ENCODE results near the gene MLPH.

MLPH gene

DNA sequence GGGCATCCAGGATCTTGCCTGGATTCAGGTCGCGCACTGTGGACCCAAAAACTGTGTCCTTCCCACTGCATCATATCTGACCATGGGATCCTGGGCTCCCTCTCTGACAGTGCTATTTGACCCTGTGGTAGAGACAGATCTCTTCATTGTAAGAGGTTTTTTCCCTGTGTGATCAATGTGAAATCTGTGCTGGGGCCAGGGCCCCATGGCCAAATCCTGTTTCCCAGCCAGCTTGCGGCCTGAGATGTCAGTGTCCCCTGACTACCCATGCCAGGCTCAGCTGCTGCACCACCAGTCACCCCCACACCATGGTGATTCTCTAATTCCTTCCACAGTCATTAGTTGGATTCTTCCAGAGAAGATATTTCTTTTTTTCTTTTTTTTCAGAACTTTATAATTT lies 82.8 kb downstream of the MLPH start:
- TF ChIP-seq GATA2 (IDR thresholded peaks at IDR 0.05; ENCODE audit: low read depth, low read length) (no peak), GATA3 (IDR thresholded peaks at IDR 0.05; ENCODE audit: low read depth, low read length) (no peak)

DNA sequence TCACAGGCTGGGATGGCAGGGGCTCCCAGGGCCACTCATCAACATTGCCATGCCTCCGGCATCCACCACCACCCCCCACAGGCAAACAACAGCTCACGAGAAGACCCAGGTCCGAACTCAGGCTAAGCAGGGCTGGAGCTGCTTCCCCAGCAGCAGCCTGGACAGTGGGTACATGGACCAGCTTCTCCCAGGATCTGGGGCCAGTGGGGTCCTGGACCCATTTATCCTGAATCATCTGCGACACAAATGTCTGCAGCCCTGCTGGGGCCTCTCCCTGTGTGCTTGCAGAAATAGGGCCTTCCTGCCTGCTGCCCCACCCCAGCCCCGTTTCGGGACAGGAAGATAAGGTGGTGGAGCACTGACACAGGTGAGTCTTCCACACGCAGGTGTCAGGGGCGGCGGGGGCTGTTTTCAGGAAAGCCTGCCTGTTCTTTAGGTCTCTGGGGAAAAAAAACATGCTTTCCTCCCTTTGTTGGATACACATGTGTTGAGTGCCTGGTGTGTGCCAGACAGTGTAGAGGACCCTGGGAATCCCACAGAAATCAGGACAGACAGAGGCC lies 83.8 kb downstream of the MLPH start:
- TF ChIP-seq GATA3 (IDR thresholded peaks at IDR 0.05; ENCODE audit: low read depth, low read length) (no peak), GATA2 (IDR thresholded peaks at IDR 0.05; ENCODE audit: low read depth, low read length) (no peak)

DNA sequence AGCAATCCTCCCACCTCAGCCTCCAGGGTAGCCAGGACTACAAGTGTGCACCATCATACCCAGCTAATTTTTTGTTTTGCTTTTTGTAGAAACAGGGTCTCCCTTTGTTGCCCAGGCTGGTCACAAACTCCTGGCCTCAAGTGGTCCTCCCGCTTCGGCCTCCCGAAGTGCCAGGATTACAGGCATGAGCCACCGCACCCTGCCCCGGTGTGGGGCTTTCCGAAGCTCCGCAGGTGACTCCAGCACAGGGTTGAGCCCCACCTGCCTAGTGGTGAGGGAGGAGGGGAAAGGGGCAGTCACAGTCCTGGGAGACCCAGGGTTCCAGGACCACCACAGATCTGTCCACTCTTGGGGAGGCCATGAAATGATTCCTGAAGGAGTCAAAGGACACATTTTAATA lies 84.5 kb downstream of the MLPH start:
- TF ChIP-seq GATA2 (IDR thresholded peaks at IDR 0.05; ENCODE audit: low read depth, low read length): no peak
- no peak for TF ChIP-seq GATA3 (IDR thresholded peaks at IDR 0.05; ENCODE audit: low read depth, low read length)

DNA sequence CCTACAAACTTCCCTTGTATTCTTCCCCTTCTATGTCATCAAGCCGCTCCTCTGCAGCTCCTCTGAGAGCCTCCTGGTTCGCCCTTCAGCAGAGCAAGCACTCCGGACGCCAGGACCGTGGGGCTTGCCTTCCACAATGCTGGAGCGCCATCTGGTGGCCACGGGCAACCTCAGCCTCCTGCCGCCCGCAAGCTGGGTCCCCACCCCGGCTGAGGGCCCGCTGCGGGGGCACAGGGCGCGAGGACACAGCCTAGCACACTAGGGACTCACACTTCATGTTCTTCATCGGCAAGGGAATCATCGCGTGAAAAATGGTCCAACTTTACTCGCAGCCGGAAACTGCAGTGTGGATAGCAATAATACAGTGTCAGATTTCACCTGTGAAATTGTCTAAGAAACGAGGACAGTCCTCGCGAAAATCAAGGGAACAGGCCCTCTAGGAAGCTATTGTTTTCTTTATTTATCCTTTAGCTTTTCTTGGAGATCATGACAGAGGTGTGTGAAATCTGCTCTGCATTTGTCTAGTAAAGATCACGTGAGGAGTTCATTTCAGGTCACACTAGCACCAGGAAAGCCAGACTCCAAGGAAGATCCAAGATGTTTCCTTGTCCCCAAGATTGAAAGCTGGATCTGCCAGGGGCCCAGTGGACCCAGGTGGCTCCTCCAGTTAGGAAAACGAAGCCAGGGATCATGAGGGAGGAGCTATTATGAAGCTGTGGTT lies 85.1 kb downstream of the MLPH start:
- TF ChIP-seq GATA3 (IDR thresholded peaks at IDR 0.05; ENCODE audit: low read depth, low read length) (no peak), GATA2 (IDR thresholded peaks at IDR 0.05; ENCODE audit: low read depth, low read length) (no peak)

DNA sequence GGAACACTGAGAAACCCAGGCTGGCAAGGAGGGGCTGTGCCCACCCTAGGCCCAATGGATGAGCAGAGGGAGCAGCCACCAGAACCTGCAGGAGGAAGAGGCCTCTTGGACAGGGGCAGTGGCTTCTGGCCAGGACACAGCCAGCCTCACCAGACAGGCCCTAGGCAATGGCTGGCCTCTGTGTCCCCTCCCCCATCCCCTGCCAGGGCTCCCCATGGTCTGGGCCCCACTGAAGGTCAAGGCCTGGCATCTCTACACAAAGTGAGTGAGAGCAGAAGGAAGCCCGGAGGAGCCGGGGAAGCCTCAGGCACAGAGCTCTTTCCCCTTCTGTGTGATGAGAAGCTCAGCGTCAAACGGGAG lies 85.7 kb downstream of the MLPH start:
- TF ChIP-seq GATA2 (IDR thresholded peaks at IDR 0.05; ENCODE audit: low read depth, low read length) (no peak), GATA3 (IDR thresholded peaks at IDR 0.05; ENCODE audit: low read depth, low read length) (no peak)

DNA sequence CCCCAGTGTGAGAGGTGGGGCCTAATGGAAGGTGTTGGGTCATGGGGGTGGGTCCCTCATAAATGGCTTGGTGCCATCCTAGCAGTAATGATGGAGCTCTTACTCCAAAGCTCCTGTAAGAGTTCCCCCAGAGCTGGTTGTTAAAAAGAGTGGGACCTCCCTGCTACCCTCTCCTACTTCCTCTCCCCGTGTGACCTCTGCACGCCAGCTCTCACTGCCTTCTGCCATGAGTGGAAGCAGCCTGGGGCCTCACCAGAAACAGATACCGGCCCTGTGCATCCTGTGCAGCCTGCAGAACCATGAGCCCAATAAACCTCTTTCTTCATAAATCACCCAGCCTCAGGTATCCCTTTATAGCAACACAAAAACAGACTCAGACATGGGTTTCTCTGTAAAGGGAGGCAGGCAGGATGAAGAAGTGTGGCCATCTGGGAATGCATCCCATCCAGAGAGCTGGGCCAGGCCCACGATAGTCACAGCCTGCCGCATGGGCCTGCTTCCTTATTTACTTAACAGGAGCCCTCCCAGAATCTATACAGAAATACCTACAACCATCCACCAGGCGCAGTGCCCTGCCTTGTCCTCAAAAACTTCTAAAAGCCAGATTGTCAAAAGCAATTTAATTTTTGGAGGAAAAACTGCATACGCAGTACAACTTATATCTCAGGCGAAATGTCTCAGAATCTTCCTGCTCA lies 86.8 kb downstream of the MLPH start:
- TF ChIP-seq GATA3 (IDR thresholded peaks at IDR 0.05; ENCODE audit: low read depth, low read length) (no peak), GATA2 (IDR thresholded peaks at IDR 0.05; ENCODE audit: low read depth, low read length) (no peak)

DNA sequence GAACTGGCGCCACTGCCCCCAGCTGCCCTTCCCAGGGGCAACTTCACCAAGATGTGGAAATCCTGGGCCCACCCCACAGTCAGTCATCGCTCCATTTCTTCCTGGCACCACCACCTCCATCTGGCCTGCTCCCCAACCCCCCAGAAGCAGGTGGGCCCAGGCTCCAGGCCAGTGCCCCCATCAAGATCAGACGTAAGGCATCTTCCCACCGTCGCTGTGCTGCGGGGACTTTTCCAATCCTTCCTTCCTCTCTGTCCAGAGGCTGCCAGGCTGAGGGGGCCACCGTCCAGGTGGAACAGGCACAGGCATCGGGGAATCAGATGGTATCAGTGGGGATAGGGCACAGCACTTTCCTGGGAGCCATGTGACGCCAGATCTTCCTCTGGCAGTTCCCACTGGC lies 87.4 kb downstream of the MLPH start:
- TF ChIP-seq GATA2 (IDR thresholded peaks at IDR 0.05; ENCODE audit: low read depth, low read length) (no peak), GATA3 (IDR thresholded peaks at IDR 0.05; ENCODE audit: low read depth, low read length) (no peak)

DNA sequence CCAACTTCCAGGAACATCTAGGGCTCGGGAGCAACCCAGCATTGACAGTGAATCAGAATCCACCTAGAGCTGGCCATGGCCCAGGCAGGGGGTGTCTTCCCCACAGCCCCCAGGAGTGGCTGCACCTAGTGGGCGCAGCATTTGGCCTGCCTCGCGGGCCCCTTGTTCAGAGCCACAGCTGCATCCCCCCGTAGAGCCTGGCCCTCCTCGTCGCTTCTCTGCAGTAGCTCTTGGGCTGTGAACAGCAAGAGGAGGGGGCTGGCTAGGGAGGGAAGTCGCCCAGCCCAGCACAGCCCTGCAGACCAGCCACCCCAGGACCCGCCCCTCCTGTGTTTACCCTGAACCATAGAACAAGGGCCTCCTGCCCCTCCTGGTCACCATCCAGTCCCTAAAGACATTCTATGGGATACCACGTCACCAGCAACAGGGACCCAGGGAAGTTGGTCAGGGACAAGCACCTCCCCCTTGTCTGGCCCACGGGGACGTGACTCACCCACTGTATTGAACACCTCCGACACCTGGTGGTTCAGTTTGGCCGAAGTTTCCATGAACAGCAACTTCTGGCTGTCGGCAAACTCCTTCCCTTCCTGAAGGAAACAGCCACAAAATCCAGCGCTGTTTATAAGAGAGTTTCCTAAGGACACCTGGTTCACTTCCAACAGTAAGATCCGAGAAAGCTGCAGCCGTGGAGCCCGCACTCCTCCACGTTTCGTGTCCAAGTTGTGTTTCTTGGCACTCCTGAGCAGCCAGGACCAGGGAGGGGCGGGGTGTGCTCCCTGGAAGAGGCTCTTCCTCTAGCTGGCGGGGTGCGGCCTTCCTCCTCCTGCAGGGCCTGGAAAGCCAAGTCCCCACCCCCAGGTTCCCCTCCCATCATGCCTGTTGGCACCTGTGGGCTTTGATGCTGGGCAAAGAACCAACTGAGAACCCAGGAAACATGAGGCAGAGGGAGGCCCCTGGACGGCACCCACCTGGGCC lies 88.1 kb downstream of the MLPH start:
- TF ChIP-seq GATA2 (IDR thresholded peaks at IDR 0.05; ENCODE audit: low read depth, low read length) (no peak), GATA3 (IDR thresholded peaks at IDR 0.05; ENCODE audit: low read depth, low read length) (no peak)

DNA sequence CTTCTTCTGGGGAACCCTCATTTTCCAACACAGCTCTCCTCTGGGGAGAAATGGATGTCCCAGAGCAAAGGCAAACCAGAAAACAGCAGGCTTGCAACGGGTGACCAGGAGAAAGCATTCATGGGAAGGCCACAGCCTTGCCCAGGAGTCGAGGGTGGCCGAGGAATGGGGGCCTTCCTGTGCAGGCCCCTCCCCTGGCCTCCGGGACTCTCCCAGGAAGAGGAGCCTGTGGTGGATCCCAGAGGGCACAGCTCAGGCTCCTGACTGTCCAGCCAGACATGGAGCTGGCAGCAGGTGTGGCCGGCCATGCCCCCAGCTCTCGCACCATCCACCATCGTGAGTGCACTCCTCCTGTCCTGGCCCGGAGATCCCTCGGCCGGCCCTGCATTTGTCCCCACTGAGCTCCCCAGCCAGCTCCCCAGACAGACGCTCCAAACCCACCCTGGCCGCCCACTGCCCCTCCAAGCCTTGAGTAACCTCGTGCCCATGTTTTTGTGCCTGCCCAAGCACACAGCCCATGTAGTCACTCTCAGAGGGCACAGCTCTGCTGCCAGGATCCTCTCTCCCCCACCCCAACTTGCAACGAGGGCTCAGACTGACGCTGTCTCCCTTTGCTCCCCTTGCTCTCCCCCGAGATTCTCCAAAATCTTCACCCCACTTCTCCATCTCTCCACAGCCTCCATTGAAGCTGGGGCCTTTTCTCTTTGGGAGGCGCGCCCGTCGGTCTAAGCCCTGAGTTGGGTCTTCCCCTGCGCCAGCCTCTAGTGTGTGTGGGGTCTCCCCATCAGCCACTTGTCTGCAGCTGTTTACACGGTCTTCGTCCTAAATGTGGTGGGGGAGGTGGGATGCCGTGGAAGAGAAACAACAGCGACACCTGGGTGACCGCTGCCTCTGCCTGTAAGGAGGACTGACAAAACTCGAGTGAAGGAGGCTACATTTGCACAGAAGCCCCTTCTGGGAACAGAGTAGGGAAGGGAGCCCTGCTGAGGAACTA lies 89.1 kb downstream of the MLPH start:
- TF ChIP-seq GATA2 (IDR thresholded peaks at IDR 0.05; ENCODE audit: low read depth, low read length) (no peak), GATA3 (IDR thresholded peaks at IDR 0.05; ENCODE audit: low read depth, low read length) (no peak)

DNA sequence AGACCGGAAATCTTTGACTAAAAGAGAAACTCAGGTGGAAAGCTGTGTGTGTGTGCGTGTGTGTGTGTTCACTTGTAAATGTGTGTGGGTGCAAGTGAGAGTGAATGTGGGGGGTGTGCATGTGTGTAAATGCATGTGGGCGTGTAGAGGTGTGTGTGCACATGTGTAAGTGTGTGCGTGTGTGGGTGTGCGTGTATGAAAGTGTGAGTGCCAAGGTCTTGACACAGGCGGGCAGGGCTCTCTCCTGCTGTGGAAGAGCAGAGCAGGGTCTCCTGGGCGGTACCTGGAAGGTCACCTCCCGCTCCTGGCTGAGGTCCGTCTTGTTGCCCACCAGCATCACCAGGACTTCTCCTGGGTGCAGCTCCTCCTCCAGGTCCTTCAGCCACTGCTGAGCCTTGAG lies 89.9 kb downstream of the MLPH start:
- TF ChIP-seq GATA3 (IDR thresholded peaks at IDR 0.05; ENCODE audit: low read depth, low read length) (no peak), GATA2 (IDR thresholded peaks at IDR 0.05; ENCODE audit: low read depth, low read length) (no peak)

GRCh38 chr2:237577458-237577857 lies 90.4 kb downstream of the MLPH start:
- TF ChIP-seq GATA3 (IDR thresholded peaks at IDR 0.05; ENCODE audit: low read depth, low read length): no peak
- TF ChIP-seq GATA2 (IDR thresholded peaks at IDR 0.05; ENCODE audit: low read depth, low read length): no peak

DNA sequence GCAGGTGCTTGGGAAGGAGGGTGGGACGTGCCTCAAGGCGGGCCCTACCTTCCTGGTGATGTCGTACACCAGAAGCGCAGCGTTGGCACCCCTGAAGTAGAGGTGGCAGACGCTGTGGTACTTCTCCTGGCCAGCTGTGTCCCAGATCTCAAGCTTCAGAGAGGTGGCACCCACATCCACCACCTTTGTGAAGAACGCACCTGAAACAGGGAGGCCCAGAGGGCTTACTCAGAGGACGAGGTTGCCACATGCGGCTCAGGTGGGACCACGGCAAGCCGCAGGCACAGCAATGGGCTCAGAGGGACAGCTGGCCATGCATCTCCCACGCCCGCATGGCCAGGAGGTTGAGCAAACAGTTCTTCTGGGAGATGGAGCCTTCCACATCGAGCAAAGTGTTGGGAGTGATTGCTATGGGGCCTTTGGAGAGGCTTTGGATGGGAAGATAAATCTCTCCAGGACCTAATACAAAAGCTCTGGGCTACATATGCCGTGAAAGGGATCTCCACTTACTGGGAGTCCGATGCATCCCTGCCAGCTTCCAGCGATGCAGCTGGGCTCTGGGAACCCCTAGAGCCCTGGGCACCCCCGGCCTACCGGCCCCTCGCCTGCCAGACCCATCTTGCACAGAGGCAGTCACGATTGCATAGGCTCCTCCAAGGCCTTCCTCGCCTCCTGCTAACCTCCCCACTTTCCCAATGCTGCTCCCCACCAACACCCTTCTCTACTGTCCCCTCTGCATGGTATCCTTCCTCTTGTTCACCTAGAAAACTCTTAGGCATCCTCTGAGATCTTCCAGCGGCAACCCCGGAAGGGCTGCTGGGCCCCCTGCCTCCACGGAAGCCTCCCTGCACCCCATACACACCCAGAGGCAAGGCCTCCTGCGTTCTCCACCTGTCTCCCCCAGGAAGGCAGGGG lies 91.2 kb downstream of the MLPH start:
- TF ChIP-seq GATA2 (IDR thresholded peaks at IDR 0.05; ENCODE audit: low read depth, low read length) (no peak), GATA3 (IDR thresholded peaks at IDR 0.05; ENCODE audit: low read depth, low read length) (no peak)
